Dermis microvascular lymphatic vessel endothelial cell (primary cell): Measurements from ENCODE around the gene HDAC9. TPM values are rescaled to one million over a fixed set of nuclear protein-coding genes. Genes with fewer than 3 reads are reported as not detected.

ENCODE experiments used
- DNase-seq, 2 donors: peaks; one replicate each; pipeline versions ENCODE4 v3.0.0 to v3.0.0-alpha.2; 2010; ENCODE audit warnings: low read depth in 2 of 2
- total RNA-seq: library from RNA; depleted of rRNA; stranded (reverse); fragments of >200 nt; gene quantifications from 2 replicates; pipeline ENCODE4 v1.2.1, GENCODE V29; 2014

The HDAC9 gene
- total RNA-seq, 1 donor from 2014 or later, result 5.3 TPM

GRCh38 chr7:18580950-18581349 lies 85.4 kb downstream of the HDAC9 start:
- DNase-seq, result no peak

- no peak for DNase-seq
These were observed 87.8 kb downstream of the HDAC9 start for GRCh38 chr7:18583305-18583704.

DNA sequence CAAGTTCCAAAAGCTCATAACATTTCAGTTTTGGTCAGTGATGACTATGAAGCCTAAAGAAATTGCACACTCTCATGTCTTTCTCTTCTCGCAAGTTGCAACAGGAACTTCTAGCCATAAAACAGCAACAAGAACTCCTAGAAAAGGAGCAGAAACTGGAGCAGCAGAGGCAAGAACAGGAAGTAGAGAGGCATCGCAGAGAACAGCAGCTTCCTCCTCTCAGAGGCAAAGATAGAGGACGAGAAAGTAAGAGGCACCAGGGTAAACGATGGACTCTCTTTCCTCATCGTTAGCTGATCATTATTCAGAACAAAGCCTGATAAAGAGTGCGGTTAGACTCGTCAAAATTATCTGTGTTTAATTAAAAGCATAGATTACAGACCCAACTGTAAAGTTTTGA lies 94.7 kb downstream of the HDAC9 start:
- DNase-seq, result no peak

GRCh38 chr7:18590744-18591340 lies 95.3 kb downstream of the HDAC9 start:
- peak; percentile 47 to 51 for DNase-seq

GRCh38 chr7:18593602-18594279 lies 98.2 kb downstream of the HDAC9 start:
- no peak for DNase-seq

- DNase-seq, result no peak
These were observed 102.2 kb downstream of the HDAC9 start for GRCh38 chr7:18597754-18598153.

DNA sequence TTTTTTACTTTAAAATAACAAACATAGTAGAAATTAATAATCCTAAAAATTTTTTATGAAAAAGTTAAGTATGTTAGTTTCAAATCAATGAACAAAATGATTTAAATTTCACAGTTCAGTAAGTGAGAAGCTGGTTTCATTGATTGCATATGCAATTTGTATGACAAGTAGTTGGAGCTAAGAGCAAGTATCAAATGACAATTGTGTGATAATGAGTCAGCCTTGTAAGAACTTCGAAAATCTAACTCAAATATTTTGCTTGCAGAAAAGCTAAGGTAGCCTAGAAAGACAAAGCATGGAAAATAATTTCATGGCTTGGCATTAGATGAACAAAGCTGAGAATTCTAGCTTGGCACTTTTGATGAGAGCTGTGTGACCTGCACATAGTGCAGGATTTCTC lies 111.5 kb downstream of the HDAC9 start:
- DNase-seq, result no peak

DNA sequence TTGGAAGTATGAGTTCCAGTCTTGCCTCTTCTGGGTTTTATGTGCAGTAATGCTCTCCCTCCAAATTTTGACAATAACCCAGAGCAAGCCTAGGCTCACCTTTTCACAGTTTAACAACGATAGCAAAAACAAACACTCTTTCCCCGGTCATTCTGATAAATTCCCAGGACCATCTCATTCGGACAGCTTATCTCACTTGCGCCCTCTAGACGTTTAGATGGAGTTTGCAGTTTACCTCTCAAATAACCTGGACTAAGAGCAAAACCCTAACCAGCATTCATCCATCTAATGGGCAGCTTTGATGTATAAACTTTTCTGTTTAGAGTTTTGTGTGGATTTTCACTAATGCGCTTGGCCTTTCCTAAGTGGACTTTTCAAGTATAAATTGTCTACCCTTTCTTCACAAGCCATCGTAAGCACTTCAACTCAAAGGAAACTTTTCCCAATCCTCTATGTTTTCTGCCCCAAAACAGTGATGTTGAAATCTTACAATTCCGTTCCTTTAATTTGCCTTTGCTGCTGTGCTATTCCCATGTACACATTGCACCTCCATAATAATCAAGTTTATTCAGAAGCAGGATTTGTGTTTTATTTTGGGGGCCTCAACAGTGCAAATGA lies 114.9 kb downstream of the HDAC9 start:
- DNase-seq, result peak; percentile 27 to 46

DNA sequence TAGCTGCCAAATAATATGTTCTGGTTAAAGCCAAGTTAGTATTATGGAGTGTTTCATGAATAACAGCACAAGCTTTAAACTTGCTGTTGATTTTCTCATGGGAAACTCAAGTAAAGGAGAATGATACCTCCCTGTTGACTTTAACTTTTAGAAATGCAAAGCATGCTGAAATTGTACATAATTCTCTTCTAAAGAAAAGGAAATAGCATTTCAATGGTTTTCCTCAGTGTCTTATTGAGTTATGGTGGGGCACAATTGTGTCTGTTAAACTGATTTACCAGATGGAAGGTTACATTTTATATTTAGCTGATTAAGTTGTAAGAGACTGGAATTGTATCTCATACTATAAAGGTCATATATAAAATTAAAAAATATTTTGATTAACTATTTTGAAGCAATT lies 119.3 kb downstream of the HDAC9 start:
- no peak for DNase-seq

GRCh38 chr7:18619311-18619710 lies 123.8 kb downstream of the HDAC9 start:
- DNase-seq, result no peak

- DNase-seq, result no peak
These were observed 127.8 kb downstream of the HDAC9 start for GRCh38 chr7:18623389-18623788.

- DNase-seq, result no peak
These were observed 128.9 kb downstream of the HDAC9 start for GRCh38 chr7:18624459-18624858.

DNA sequence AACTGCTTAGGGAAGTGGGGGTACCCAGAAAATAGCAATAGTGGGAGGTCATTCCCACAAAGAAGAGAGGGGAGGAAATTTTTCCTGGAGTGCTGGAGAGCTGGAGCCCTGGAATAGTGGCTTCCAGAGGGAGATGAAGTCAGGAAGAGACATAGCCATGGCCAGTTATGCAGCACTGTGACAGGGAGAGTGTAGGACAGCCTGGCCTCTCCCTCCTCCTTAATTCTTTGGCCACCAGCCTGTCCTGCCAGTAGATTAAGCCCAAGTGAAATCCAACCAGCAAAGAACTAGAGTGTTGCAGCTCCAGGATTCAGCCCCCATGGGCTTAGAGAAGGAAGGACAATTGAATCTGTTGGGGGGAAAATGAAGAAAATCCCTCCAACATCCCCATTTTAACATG lies 130.5 kb downstream of the HDAC9 start:
- no peak for DNase-seq

DNA sequence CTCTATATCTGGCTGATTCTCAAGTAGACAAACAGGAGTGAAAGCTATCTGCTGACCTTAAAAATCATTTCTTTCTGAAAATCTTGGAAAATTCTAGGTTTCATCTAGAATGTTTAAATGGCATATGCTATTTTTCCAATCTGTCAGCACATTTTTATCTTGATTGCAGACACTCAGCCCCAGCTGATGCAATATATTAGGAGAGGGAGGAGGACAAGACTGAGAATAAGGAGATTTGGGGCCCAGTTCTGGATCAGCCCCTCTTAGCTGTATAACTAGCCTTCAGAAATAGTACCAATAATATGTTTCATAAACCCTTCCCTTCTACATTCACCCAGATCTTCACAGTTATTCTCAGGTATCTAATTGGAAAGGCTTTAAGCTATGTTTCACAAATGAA lies 131.2 kb downstream of the HDAC9 start:
- no peak for DNase-seq

GRCh38 chr7:18637516-18637915 lies 142.0 kb downstream of the HDAC9 start:
- no peak for DNase-seq

- peak; percentile 11 to 30 for DNase-seq
These were observed 143.3 kb downstream of the HDAC9 start for GRCh38 chr7:18638594-18639452.

DNA sequence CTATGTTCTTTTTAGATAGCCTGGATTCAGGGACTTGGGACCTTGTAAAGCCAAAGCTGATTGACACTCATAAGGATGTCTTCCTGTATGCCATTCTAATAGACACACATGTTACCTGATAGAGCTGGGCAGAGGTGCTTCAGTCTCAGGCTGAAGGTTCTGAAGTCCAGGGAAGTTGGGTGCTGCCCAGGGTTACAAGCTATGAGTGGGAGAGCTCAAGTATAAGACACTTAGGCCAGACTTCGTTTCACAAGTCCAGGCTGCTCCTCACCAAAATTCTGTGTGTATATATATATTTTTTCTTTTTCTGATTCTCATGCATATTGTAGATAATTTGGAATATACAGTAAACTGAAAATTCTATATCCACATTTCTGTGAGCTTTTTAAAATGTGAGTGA lies 144.2 kb downstream of the HDAC9 start:
- no peak for DNase-seq

DNA sequence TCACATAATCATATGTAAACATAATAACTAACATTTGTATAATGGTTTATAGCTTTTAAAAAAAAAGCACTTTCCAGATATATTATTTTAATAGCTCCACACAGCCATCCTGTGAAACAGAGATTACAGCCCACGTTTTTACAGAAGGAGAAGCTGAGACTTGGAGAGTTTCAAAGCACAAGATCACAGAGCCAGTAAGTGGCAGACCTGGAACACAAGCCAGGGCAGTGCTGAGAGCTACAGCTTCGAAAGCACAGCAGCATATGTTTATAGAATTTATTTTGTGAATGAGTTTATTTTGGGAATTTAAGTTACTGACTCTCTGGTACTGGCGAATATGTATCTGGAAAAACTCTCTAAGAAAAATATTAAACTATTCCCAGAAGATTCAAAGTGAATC lies 149.4 kb downstream of the HDAC9 start:
- no peak for DNase-seq

DNA sequence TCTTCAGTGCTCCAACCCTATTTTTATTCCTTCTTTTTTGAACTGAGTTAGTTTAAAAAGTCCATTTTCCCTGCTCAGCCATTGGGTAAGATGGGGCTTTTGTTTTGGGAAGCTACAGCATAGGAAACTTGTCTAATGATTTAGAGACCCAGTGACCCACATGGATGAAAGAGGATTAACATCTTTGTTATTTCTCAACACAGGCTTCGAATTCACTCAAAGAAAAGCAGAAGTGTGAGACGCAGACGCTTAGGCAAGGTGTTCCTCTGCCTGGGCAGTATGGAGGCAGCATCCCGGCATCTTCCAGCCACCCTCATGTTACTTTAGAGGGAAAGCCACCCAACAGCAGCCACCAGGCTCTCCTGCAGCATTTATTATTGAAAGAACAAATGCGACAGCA lies 152.0 kb downstream of the HDAC9 start:
- DNase-seq, result no peak

- no peak for DNase-seq
These were observed 153.6 kb downstream of the HDAC9 start for GRCh38 chr7:18648849-18649758.
